Suprapubic skin (tissue), 3 donors: ENCODE results near the gene GGT7.

Source experiments
- CTCF ChIP-seq, 2 donors: fragments of 200-600 bp in 1 of 2; fragments of 450-650 bp in 1 of 2; sonication (generic) in 1 of 2; IDR thresholded peaks; one replicate each; pipeline ENCODE4 v1.5.1; 2016 to 2019; ENCODE audit warnings: antibody characterized with exemption in 2 of 2, mild to moderate bottlenecking in 1 of 2, moderate library complexity in 1 of 2
- POLR2A ChIP-seq, 2 donors: fragments of 450-650 bp; IDR thresholded peaks; one replicate each; pipeline ENCODE4 v1.6.1; 2017; ENCODE audit warnings: antibody characterized with exemption in 2 of 2, mild to moderate bottlenecking in 2 of 2, moderate library complexity in 2 of 2

- TF ChIP-seq CTCF (IDR thresholded peaks at IDR 0.05): no peak
- TF ChIP-seq POLR2A (IDR thresholded peaks at IDR 0.05): no peak
Measured at GRCh38 chr20:34894723-34895122, 22.1 kb upstream of the GGT7 start.
